Central memory CD8-positive, alpha-beta T cell (primary cell): ENCODE results near the gene RAPSN.

Source experiments
- ATAC-seq: fragments of 150-1000 bp; cut with Tn5 transposase; replicated peaks from 2 replicates; pipeline ENCODE4 v1.10.0; 2022; ENCODE audit warnings: mild to moderate bottlenecking, moderate FRiP score, moderate number of reproducible peaks; ENCODE audit not compliant: poor library complexity, severe bottlenecking; ENCODE audit errors: extremely low read depth
- DNase-seq, 2 donors: peaks; one replicate each; pipeline ENCODE4 v3.0.0; 2021; ENCODE audit warnings: low spot score in 2 of 2
- H3K27ac Mint-ChIP-seq: one replicate; pipeline ENCODE4 v1.8.0; 2022; ENCODE audit warnings: low read depth, mild to moderate bottlenecking, moderate library complexity, mixed read lengths
- H3K27me3 Mint-ChIP-seq: one replicate; pipeline ENCODE4 v1.8.0; 2022; ENCODE audit warnings: mixed read lengths
- H3K36me3 Mint-ChIP-seq: one replicate; pipeline ENCODE4 v1.8.0; 2022; ENCODE audit warnings: mild to moderate bottlenecking, moderate library complexity, mixed read lengths; ENCODE audit not compliant: insufficient read depth
- H3K4me1 Mint-ChIP-seq: one replicate; pipeline ENCODE4 v1.8.0; 2022; ENCODE audit warnings: mixed read lengths
- H3K4me3 Mint-ChIP-seq: one replicate; pipeline ENCODE4 v1.8.0; 2022; ENCODE audit warnings: mild to moderate bottlenecking, moderate library complexity, mixed read lengths
- H3K9me3 Mint-ChIP-seq: one replicate; pipeline ENCODE4 v1.8.0; 2022; ENCODE audit warnings: mixed read lengths

RAPSN gene

DNA sequence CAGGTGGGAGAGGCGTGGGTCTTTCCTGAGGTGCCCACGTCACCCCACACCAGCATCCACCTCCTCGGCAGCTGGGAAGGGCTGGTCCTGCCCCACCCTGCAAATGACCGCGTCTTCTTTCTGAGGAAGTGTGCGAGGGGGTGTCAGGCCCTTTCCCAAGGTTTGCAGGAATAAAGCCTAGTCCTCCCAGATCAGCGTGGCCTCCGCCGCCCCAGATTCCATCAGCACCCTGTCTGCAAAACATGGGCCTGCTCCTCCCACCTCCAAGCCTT is 55.0 kb downstream of the RAPSN start:
- DNase-seq (no peak), ATAC-seq (no peak)
- Mint-ChIP-seq H3K27ac (peak overlapping the region; percentile 91), H3K27me3 (no peaks in the 10 kb centered on the region), H3K36me3 (no peaks in the 10 kb centered on the region), H3K4me3 (peak overlapping the region; percentile 59), H3K4me1 (peaks cover 43% of the 10 kb centered on the region), H3K9me3 (no peaks in the 10 kb centered on the region)

DNA sequence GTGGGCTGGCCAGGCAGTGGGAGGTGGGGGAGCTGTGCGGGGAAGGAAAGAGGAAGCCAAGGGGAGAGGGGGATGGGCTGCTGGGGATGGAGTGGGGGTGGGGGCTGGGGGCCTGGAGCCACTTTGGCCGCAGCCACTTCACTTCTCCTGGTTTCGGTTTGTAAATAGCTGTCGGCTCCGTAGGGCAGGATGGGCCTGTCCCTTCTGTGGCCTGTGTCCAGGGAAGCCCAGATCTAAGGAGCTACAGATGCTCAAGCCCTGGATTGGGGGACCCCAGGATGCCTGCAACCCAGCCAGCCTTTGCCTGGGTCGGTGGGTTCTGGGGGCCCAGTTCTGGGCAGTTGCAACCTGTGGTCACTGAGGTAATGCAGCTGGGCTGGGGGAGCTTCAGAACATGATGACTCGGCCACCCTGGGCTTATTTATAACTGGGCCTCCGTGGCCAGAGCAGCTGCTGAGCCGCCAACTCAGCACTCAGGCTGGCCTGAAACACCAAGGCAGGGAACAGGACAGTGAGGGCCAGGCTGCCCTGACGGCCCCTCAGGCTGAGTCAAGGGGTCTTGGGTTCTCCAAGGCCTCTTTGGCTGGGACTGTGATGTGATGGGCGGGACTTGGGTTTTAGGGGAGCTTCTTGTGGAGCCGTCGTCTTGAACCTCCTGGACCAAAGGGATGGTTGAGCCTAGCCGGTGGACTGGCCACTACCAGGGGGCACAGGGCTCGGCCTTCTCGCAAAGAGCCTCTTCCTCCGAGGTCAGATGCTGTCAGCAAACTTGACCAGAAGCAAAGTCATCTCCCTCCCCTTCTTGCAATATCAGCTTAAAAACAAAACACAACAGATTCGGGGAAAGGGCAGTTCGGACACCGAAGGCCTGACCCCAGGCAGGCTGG is 55.5 kb downstream of the RAPSN start:
- peaks cover 43% of the 10 kb centered on the region for H3K4me1 Mint-ChIP-seq
- H3K9me3 Mint-ChIP-seq: no peaks in the 10 kb centered on the region
- DNase-seq: no peak
- H3K36me3 Mint-ChIP-seq: no peaks in the 10 kb centered on the region
- H3K4me3 Mint-ChIP-seq: peak overlapping the region; percentile 59
- ATAC-seq: no peak
- H3K27me3 Mint-ChIP-seq: no peaks in the 10 kb centered on the region
- peak overlapping the region; percentile 91 for H3K27ac Mint-ChIP-seq

DNA sequence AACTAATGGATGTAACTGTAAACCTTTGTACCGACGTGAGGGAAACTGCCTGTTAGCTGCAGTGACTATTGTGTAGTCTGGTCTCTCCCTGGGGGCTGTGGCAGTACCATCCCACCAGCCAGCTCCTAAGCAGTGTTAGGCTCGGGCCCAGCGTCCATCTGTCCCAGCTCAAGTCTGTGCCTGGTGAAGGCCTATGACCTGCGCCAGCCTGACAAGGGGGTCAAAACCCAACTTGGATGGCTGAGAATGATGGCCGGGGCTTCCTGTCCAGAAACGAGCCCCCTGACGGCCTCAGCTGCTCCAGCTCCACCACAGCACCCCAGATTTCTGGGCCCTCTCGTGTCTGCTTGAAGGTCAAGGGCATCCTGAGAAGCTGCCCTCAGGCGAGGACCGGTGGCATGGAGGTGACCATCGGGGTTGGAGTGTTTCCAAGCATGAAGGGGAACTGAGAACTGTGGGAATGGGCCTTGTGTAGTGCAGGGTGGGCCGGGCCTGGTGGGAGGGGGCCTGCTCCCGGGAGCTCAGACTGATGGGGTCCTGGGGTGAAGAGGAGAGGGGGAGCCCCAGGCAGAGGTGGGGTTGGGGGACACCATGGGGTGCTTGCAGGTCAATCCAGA is 56.3 kb downstream of the RAPSN start:
- no peaks in the 10 kb centered on the region for H3K9me3 Mint-ChIP-seq
- H3K27me3 Mint-ChIP-seq: no peaks in the 10 kb centered on the region
- no peaks in the 10 kb centered on the region for H3K36me3 Mint-ChIP-seq
- no peak overlapping the region for H3K4me3 Mint-ChIP-seq
- ATAC-seq (no peak), DNase-seq (no peak)
- H3K4me1 Mint-ChIP-seq: peaks cover 43% of the 10 kb centered on the region
- no peak overlapping the region for H3K27ac Mint-ChIP-seq

DNA sequence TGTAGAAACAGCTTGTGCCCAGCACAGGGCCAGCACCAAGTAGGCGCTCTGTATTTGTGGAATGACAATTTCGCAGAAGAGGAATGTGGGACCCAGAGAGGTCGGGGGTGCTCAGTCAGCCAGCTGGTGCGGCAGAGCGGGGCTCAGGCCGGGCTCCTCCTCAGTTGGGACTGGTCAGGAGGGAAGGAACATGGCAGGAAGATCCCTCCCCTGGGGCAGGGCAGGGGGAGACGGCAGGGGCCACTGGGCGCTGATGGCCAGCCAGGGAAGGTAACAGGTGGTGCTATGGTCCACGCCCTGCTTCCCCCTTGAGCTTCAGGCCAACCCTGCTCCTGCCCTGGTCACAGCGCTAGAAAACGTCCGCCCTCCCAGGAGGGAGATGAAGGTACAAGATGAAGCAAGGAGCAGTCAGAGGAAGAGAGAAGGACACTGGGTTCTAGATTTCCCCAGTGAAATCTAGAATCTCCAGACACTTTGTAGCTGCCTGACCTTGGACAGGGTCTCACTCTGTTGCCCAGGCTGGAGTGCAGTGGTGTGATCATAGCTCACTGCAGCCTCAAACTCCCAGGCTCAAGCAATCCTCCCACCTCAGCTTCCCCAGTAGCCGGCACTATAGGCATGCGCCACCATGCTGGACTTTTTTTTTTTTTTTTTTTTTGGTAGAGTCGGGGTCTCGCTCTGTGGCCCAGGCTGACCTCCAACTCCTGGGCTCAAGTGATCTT is 57.1 kb downstream of the RAPSN start:
- H3K36me3 Mint-ChIP-seq: no peaks in the 10 kb centered on the region
- H3K27me3 Mint-ChIP-seq: no peaks in the 10 kb centered on the region
- ATAC-seq (no peak), DNase-seq (no peak)
- peak overlapping the region; percentile 91 for H3K27ac Mint-ChIP-seq
- no peak overlapping the region for H3K4me3 Mint-ChIP-seq
- H3K9me3 Mint-ChIP-seq: no peaks in the 10 kb centered on the region
- peaks cover 38% of the 10 kb centered on the region for H3K4me1 Mint-ChIP-seq

DNA sequence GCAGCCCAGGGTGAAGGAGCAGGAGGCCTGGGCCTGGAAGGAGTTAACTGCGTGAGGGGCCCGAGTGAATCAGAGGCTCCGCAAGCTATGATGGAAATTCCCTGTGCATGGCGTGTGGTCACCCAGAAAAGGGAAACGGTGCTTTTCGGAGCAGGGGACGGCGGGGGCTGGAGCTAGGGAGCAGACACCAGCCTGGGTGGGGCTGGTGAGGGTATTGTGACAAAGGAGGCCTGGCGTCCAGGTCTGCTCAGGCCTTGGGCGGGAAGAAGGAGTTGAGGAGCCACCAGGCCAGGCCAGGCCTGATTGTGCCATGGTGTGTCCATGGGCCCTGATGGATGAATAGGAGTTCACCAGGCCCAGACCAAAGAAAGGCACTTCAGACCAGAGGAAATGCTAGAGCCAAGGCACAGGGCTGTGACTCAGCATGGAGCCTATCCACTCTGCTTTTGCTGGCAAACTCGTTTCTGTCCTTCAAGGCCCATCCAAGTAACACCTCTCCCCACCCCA is 57.8 kb downstream of the RAPSN start:
- no peak for ATAC-seq
- Mint-ChIP-seq H3K4me1 (peaks cover 38% of the 10 kb centered on the region), H3K27ac (peak overlapping the region; percentile 91), H3K36me3 (no peaks in the 10 kb centered on the region), H3K27me3 (no peaks in the 10 kb centered on the region), H3K4me3 (no peak overlapping the region), H3K9me3 (no peaks in the 10 kb centered on the region)
- no peak for DNase-seq

DNA sequence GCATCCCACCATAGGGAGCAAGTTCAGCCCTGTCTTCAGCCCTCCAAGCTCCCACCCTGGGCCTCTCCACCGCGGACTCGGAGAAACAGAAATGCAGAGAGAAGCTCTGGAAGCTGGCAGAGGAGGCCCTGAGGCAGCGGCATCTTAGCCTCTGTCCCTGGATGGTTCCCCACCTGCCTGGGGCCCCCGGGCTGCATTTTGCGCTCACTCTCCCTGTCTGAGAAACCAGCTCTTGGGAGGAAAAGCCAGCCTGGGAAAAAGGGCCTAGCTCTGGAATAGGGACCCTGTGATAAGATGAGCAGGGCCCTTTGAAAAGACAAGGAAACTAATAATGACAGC is 58.5 kb downstream of the RAPSN start:
- H3K36me3 Mint-ChIP-seq: no peaks in the 10 kb centered on the region
- DNase-seq: no peak
- no peaks in the 10 kb centered on the region for H3K9me3 Mint-ChIP-seq
- peak overlapping the region; percentile 46 for H3K27ac Mint-ChIP-seq
- peaks cover 33% of the 10 kb centered on the region for H3K4me1 Mint-ChIP-seq
- ATAC-seq: no peak
- H3K4me3 Mint-ChIP-seq: no peak overlapping the region
- H3K27me3 Mint-ChIP-seq: no peaks in the 10 kb centered on the region

DNA sequence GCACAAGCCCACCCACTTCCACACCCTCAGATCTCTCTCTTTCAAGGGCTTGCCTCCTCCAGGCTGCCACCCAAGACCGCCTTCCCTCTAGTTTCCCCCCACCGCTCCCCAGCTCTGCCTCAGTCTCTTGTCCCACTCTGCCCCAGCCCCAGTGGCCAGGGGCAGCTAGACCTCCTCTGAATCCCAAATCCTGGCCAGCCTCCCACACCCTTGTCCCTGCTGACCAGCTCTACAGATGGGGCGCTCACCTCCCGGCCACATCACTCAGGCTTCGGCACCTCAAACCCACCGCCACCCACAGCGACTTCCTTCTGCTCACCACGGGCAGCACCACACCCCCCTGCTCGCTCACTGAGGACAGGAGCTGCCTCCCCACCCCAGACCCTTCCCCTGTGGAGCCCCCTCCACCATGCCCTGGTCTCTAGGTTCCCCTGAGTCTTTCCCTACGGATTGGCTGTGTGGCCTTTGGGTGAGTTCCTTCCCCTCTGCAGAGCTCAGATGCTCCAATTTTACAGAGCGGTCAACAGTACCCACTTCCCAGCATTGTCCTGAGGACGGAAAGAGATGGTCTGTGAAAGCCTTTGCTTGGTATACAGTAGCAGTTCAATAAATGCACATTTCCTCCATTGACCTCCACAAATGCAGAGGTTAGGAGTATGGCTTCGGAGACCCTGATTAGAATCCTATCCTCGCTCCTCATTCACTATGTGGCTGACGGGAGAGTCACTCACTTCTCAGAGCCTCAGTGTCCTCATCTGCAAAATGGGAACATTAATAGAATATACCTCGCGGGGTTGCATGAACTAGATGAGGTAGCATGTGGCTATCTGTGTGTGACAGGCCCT is 59.1 kb downstream of the RAPSN start:
- ATAC-seq (peak; percentile 50), DNase-seq (no peak)
- Mint-ChIP-seq H3K4me3 (peak overlapping the region; percentile 44), H3K36me3 (no peaks in the 10 kb centered on the region), H3K27me3 (no peaks in the 10 kb centered on the region), H3K27ac (peak overlapping the region; percentile 64), H3K4me1 (peaks cover 30% of the 10 kb centered on the region), H3K9me3 (no peaks in the 10 kb centered on the region)

DNA sequence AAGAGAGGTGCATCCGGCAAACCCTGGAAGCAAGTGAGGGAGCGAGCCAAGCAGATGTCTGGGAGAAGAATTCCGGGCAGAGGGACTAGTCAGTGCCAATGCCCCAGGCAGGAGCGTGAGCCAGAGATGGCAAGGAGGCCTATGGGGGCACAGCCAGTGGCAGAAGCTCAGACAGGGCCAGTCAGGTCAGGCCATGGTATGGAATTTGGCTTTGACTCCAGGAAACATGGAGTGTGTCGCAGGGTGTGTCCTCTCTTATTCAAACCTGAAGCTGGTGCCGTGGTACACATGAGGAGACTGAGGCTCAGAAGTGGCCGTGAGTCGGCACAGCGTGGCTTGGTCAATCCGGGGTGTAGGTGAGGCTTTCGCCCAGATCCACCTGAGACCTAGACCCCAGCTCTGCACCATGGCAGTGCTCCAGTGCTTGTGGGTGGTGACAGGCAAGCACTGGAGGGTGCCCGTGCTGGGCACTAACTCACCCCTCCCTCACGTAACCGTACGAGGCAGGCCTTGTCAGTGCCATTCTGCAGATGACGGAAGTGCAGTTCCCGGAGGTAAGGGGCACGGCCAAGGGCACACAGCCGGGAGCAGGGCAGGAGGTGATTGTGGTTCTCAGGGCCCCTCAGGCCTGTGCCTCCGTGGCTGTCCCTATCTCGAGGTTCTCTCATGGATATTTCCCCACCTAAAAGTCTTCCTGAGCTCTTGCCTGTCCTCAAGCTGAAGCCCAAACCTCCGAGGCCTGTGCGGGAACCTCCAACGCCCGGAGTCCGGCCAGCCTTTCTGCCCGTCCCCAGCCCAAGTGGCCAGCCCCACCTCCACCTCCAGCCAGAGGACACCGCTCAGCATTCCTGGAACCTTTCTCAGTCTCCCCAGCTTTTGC is 60.0 kb downstream of the RAPSN start:
- Mint-ChIP-seq H3K27me3 (no peaks in the 10 kb centered on the region), H3K36me3 (no peaks in the 10 kb centered on the region), H3K9me3 (no peaks in the 10 kb centered on the region), H3K27ac (peak overlapping the region; percentile 64), H3K4me3 (peak overlapping the region; percentile 44), H3K4me1 (peaks cover 25% of the 10 kb centered on the region)
- no peak for DNase-seq
- no peak for ATAC-seq

DNA sequence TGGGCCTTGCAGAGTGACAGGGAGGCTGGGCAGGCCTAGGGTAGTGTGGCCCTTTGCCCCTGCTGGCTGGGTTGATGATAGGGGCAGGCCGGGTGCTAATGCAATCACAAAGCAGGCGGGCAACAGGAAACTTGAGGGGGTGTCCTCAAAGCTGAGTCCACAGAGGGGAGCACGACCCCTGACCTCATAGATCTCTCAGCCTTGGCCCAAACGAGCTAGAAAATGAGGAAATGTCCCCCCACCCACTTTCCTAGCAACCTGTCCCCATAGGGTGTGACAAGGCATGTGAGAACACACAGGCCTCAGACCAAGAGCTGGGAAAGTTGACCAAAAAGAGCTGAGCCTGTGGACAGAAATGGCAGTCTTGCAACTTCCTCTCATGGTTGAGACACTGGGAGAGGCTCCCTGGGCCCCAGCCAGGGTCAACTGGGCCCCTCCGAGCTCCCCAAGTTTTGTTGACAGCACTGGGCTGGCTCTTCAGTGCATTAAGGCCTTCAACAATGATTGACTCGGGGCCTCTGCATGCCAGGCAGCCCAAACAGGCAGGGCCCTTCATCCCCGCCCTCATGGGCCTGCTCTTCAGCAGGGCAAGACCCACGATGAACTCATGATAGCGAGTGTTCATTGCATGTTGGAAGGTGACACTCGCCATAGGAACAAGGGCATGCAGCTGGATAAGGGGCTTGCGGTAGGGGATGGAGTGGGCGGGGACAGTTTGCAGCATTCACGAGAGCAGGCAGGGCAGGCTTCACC is 60.8 kb downstream of the RAPSN start:
- Mint-ChIP-seq H3K27me3 (no peaks in the 10 kb centered on the region), H3K4me1 (peaks cover 24% of the 10 kb centered on the region), H3K9me3 (no peaks in the 10 kb centered on the region), H3K4me3 (no peak overlapping the region), H3K36me3 (no peaks in the 10 kb centered on the region), H3K27ac (no peak overlapping the region)
- ATAC-seq (no peak), DNase-seq (no peak)
